ENCODE results near the gene PPIF.

- no peak for TF ChIP-seq POLR2A (IDR thresholded peaks at IDR 0.05; ENCODE audit: low read depth, low read length)
- no peak for TF ChIP-seq CTCF (IDR thresholded peaks at IDR 0.05; ENCODE audit: extremely low read depth in 1 of 2, insufficient read depth in 1 of 2, low read depth in 1 of 2, low read length in 2 of 2)
These were observed 24.4 kb upstream of the PPIF start for GRCh38 chr10:79322616-79323543.
